ENCODE data around the gene TRIM37. TPM values are rescaled to one million over a fixed set of nuclear protein-coding genes. Genes with fewer than 3 reads are reported as not detected.
"Not testable (repeated sequence)": the region's sequence is repeated elsewhere in the genome, so short reads cannot be mapped to it uniquely, and the experiment has no call there.

TRIM37 gene
- total RNA-seq, 1 donor from 2014 or later = 24.8 TPM

GRCh38 chr17:59149051-59149450 is 42.4 kb upstream of the TRIM37 start:
- no peak for TF ChIP-seq CTCF (IDR thresholded peaks at IDR 0.05; ENCODE audit: unreplicated experiment)
- peaks cover 6% of the 10 kb centered on the region for H3K4me1 Mint-ChIP-seq (ENCODE audit: unreplicated experiment)
- DNase-seq (ENCODE audit: low spot score) = no peak
- H3K9me3 Mint-ChIP-seq (ENCODE audit: unreplicated experiment) = no peaks in the 10 kb centered on the region
- no peak overlapping the region for H3K4me3 Mint-ChIP-seq (ENCODE audit: unreplicated experiment)
- no peak overlapping the region for H3K27ac Mint-ChIP-seq (ENCODE audit: unreplicated experiment)
- no peaks in the 10 kb centered on the region for H3K27me3 Mint-ChIP-seq (ENCODE audit: unreplicated experiment)
- no peaks in the 10 kb centered on the region for H3K36me3 Mint-ChIP-seq (ENCODE audit: low read depth, unreplicated experiment)

GRCh38 chr17:59145571-59146096 is 39.0 kb upstream of the TRIM37 start:
- no peak for TF ChIP-seq CTCF (IDR thresholded peaks at IDR 0.05; ENCODE audit: unreplicated experiment)
- DNase-seq (ENCODE audit: low spot score) = no peak
- H3K27ac Mint-ChIP-seq (ENCODE audit: unreplicated experiment) = no peak overlapping the region

GRCh38 chr17:59141860-59142259 is 35.2 kb upstream of the TRIM37 start:
- H3K36me3 Mint-ChIP-seq (ENCODE audit: low read depth, unreplicated experiment) = no peaks in the 10 kb centered on the region
- H3K27ac Mint-ChIP-seq (ENCODE audit: unreplicated experiment) = no peak overlapping the region
- no peak overlapping the region for H3K4me3 Mint-ChIP-seq (ENCODE audit: unreplicated experiment)
- no peaks in the 10 kb centered on the region for H3K9me3 Mint-ChIP-seq (ENCODE audit: unreplicated experiment)
- no peaks in the 10 kb centered on the region for H3K4me1 Mint-ChIP-seq (ENCODE audit: unreplicated experiment)
- no peaks in the 10 kb centered on the region for H3K27me3 Mint-ChIP-seq (ENCODE audit: unreplicated experiment)
- no peak for TF ChIP-seq CTCF (IDR thresholded peaks at IDR 0.05; ENCODE audit: unreplicated experiment)
- DNase-seq (ENCODE audit: low spot score) = no peak

More at GRCh38 chr17:59145571-59146096, 39.0 kb upstream of the TRIM37 start:
- Mint-ChIP-seq H3K4me3 (ENCODE audit: unreplicated experiment) (no peak overlapping the region), H3K36me3 (ENCODE audit: low read depth, unreplicated experiment) (no peaks in the 10 kb centered on the region), H3K4me1 (ENCODE audit: unreplicated experiment) (no peaks in the 10 kb centered on the region), H3K9me3 (ENCODE audit: unreplicated experiment) (no peaks in the 10 kb centered on the region), H3K27me3 (ENCODE audit: unreplicated experiment) (no peaks in the 10 kb centered on the region)

GRCh38 chr17:59139939-59140338 is 33.3 kb upstream of the TRIM37 start:
- DNase-seq (ENCODE audit: low spot score) = no peak
- H3K27ac Mint-ChIP-seq (ENCODE audit: unreplicated experiment) = no peak overlapping the region

GRCh38 chr17:59138339-59138738 is 31.7 kb upstream of the TRIM37 start:
- H3K4me1 Mint-ChIP-seq (ENCODE audit: unreplicated experiment); H3K27me3 Mint-ChIP-seq (ENCODE audit: unreplicated experiment); H3K9me3 Mint-ChIP-seq (ENCODE audit: unreplicated experiment); DNase-seq (ENCODE audit: low spot score); H3K4me3 Mint-ChIP-seq (ENCODE audit: unreplicated experiment); H3K27ac Mint-ChIP-seq (ENCODE audit: unreplicated experiment); H3K36me3 Mint-ChIP-seq (ENCODE audit: low read depth, unreplicated experiment): not testable (repeated sequence)

More at GRCh38 chr17:59139939-59140338, 33.3 kb upstream of the TRIM37 start:
- no peak for TF ChIP-seq CTCF (IDR thresholded peaks at IDR 0.05; ENCODE audit: unreplicated experiment)
- no peaks in the 10 kb centered on the region for H3K36me3 Mint-ChIP-seq (ENCODE audit: low read depth, unreplicated experiment)
- H3K4me1 Mint-ChIP-seq (ENCODE audit: unreplicated experiment) = no peaks in the 10 kb centered on the region
- H3K4me3 Mint-ChIP-seq (ENCODE audit: unreplicated experiment) = no peak overlapping the region
- H3K27me3 Mint-ChIP-seq (ENCODE audit: unreplicated experiment) = no peaks in the 10 kb centered on the region
- H3K9me3 Mint-ChIP-seq (ENCODE audit: unreplicated experiment) = no peaks in the 10 kb centered on the region
